MM.1S (cell line): ENCODE results near the gene ANKMY1.
A peak's percentile ranks its signal among the peaks of the same experiment; 100 is the strongest.

Experiments
- DNase-seq: peaks from one replicate; pipeline ENCODE4 v3.0.0-alpha.2; 2015
- H2AFZ ChIP-seq: fragments of 300-600 bp; sonication (generic); 2 replicates; pipeline ENCODE4 v1.6.0; 2016; ENCODE audit warnings: antibody characterized with exemption, low read length
- H3F3A ChIP-seq: fragments of 300-600 bp; sonication (generic); 2 replicates; pipeline ENCODE4 v1.6.1; 2016; ENCODE audit warnings: mild to moderate bottlenecking, antibody characterized with exemption, low read length, moderate library complexity, mixed read lengths; ENCODE audit not compliant: insufficient read depth
- H3K27ac ChIP-seq: fragments of 300-600 bp; sonication (generic); 2 replicates; pipeline ENCODE4 v1.5.1; 2016; ENCODE audit warnings: mild to moderate bottlenecking, low read length
- H3K27me3 ChIP-seq: fragments of 300-600 bp; sonication (generic); replicated peaks from 2 replicates; pipeline ENCODE4 v1.6.0; 2016; ENCODE audit warnings: low read length; ENCODE audit not compliant: insufficient read depth
- H3K36me3 ChIP-seq: fragments of 300-600 bp; sonication (generic); replicated peaks from 2 replicates; pipeline ENCODE4 v1.6.1; 2016; ENCODE audit warnings: mild to moderate bottlenecking, low read length, mixed read lengths; ENCODE audit not compliant: insufficient read depth
- H3K4me1 ChIP-seq: fragments of 300-600 bp; sonication (generic); 2 replicates; pipeline ENCODE4 v1.6.1; 2016; ENCODE audit warnings: low read length, mixed read lengths
- H3K4me2 ChIP-seq: fragments of 300-600 bp; sonication (generic); 2 replicates; pipeline ENCODE4 v1.6.0; 2016; ENCODE audit warnings: low read depth, low read length
- H3K4me3 ChIP-seq: fragments of 300-600 bp; sonication (generic); 2 replicates; pipeline ENCODE4 v1.5.1; 2016; ENCODE audit warnings: low read length, mixed read lengths
- H3K79me2 ChIP-seq: fragments of 300-600 bp; sonication (generic); 2 replicates; pipeline ENCODE4 v1.6.1; 2016; ENCODE audit warnings: mixed run types, low read length, mixed read lengths
- H3K9ac ChIP-seq: fragments of 300-600 bp; sonication (generic); 2 replicates; pipeline ENCODE4 v1.6.1; 2016; ENCODE audit warnings: low read length, mixed read lengths
- H3K9me2 ChIP-seq: fragments of 300-600 bp; sonication (generic); replicated peaks from 2 replicates; pipeline ENCODE4 v1.6.1; 2016; ENCODE audit warnings: mild to moderate bottlenecking, low read length, mixed read lengths; ENCODE audit not compliant: insufficient read depth
- H3K9me3 ChIP-seq: fragments of 300-600 bp; sonication (generic); replicated peaks from 2 replicates; pipeline ENCODE4 v1.6.1; 2016; ENCODE audit warnings: mild to moderate bottlenecking, low read length, mixed read lengths; ENCODE audit not compliant: insufficient read depth
- H4K20me1 ChIP-seq: fragments of 300-600 bp; sonication (generic); 2 replicates; pipeline ENCODE4 v1.6.1; 2016; ENCODE audit warnings: mild to moderate bottlenecking, low read length, moderate library complexity, mixed read lengths; ENCODE audit not compliant: insufficient read depth
- CTCF ChIP-seq: fragments of 300-600 bp; sonication (generic); IDR thresholded peaks from 2 replicates; pipeline ENCODE4 v1.5.1; 2016; ENCODE audit warnings: antibody characterized with exemption, low read length, mixed read lengths
- EZH2 ChIP-seq: fragments of 300-600 bp; sonication (generic); optimal IDR thresholded peaks from 2 replicates; pipeline ENCODE3; 2017; ENCODE audit warnings: low read depth, mild to moderate bottlenecking, antibody characterized with exemption, low read length, mixed read lengths
- EZH2phosphoT487 ChIP-seq: fragments of 300-600 bp; sonication (generic); IDR thresholded peaks from 2 replicates; pipeline ENCODE4 v1.6.1; 2018; ENCODE audit warnings: antibody characterized with exemption, low read length

The ANKMY1 gene

GRCh38 chr2:240589375-240589774 is 31.6 kb upstream of the ANKMY1 start:
- Histone ChIP-seq H3K4me3 (no peak overlapping the region), H3K9ac (no peak overlapping the region), H3F3A (peaks cover 25% of the 10 kb centered on the region), H3K9me2 (no peaks in the 10 kb centered on the region), H3K27me3 (no peaks in the 10 kb centered on the region), H3K79me2 (peaks cover 81% of the 10 kb centered on the region), H2AFZ (no peak overlapping the region), H3K9me3 (no peaks in the 10 kb centered on the region), H4K20me1 (no peaks in the 10 kb centered on the region), H3K4me2 (no peak overlapping the region), H3K4me1 (peaks cover 14% of the 10 kb centered on the region), H3K36me3 (no peaks in the 10 kb centered on the region; the same call in 1 of the 2 replicates), H3K27ac (no peak overlapping the region)
- TF ChIP-seq CTCF (no peak), EZH2 (no peak), EZH2phosphoT487 (no peak)
- no peak for DNase-seq

GRCh38 chr2:240588669-240589068 is 30.9 kb upstream of the ANKMY1 start:
- TF ChIP-seq CTCF (no peak), EZH2phosphoT487 (no peak), EZH2 (no peak)
- Histone ChIP-seq H3K27ac (no peak overlapping the region), H3K79me2 (peaks cover 80% of the 10 kb centered on the region), H3K4me3 (no peak overlapping the region), H2AFZ (no peak overlapping the region), H3K4me1 (peaks cover 21% of the 10 kb centered on the region), H3K9me3 (no peaks in the 10 kb centered on the region), H3K9ac (no peak overlapping the region), H3K4me2 (peak overlapping the region; percentile 91; the same call in 1 of the 2 replicates), H3K27me3 (no peaks in the 10 kb centered on the region), H3F3A (peaks cover 32% of the 10 kb centered on the region), H3K9me2 (no peaks in the 10 kb centered on the region), H3K36me3 (no peaks in the 10 kb centered on the region; the same call in 1 of the 2 replicates), H4K20me1 (no peaks in the 10 kb centered on the region)
- DNase-seq = no peak

GRCh38 chr2:240588006-240588655 is 30.3 kb upstream of the ANKMY1 start:
- Histone ChIP-seq H3K9me2 (no peaks in the 10 kb centered on the region), H3K9me3 (no peaks in the 10 kb centered on the region), H3K27ac (no peak overlapping the region), H3K4me1 (peaks cover 25% of the 10 kb centered on the region), H3K27me3 (no peaks in the 10 kb centered on the region), H3K79me2 (peaks cover 80% of the 10 kb centered on the region), H3K36me3 (no peaks in the 10 kb centered on the region; the same call in 1 of the 2 replicates), H2AFZ (no peak overlapping the region), H3K4me2 (peak overlapping the region; percentile 91), H3K4me3 (peak overlapping the region; percentile 89), H4K20me1 (no peaks in the 10 kb centered on the region), H3K9ac (peak overlapping the region; percentile 98; the same call in 1 of the 2 replicates), H3F3A (peaks cover 33% of the 10 kb centered on the region)
- TF ChIP-seq EZH2phosphoT487 (no peak), CTCF (no peak), EZH2 (no peak)
- no peak for DNase-seq
